Measurements from ENCODE around the gene PDE11A. TPM values are rescaled to one million over a fixed set of nuclear protein-coding genes. Genes with fewer than 3 reads are reported as not detected.

PDE11A gene
- total and polyA plus RNA-seq, 2 experiments from 2014 or later = 0.08 to 0.73 TPM

DNA sequence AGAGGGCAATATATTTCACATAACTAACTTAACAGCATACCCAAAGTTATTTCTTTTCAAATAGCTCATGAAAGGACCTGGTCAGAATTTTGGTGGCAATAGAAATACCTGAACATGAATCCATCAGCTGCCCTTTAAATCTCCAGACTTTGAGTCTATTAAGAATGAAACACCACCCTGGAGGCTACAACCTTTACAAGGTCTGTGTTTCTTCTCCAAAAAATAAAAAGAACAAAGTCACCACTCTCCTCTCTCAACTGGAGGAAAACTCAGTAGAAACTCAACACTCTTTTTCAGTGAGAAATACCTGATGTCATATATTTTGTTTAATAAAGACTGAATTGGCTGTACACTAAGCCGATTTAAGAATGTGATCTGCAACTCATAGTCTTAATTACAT is 475.7 kb downstream of the PDE11A start (continued):
- TF ChIP-seq, protein P1, sequence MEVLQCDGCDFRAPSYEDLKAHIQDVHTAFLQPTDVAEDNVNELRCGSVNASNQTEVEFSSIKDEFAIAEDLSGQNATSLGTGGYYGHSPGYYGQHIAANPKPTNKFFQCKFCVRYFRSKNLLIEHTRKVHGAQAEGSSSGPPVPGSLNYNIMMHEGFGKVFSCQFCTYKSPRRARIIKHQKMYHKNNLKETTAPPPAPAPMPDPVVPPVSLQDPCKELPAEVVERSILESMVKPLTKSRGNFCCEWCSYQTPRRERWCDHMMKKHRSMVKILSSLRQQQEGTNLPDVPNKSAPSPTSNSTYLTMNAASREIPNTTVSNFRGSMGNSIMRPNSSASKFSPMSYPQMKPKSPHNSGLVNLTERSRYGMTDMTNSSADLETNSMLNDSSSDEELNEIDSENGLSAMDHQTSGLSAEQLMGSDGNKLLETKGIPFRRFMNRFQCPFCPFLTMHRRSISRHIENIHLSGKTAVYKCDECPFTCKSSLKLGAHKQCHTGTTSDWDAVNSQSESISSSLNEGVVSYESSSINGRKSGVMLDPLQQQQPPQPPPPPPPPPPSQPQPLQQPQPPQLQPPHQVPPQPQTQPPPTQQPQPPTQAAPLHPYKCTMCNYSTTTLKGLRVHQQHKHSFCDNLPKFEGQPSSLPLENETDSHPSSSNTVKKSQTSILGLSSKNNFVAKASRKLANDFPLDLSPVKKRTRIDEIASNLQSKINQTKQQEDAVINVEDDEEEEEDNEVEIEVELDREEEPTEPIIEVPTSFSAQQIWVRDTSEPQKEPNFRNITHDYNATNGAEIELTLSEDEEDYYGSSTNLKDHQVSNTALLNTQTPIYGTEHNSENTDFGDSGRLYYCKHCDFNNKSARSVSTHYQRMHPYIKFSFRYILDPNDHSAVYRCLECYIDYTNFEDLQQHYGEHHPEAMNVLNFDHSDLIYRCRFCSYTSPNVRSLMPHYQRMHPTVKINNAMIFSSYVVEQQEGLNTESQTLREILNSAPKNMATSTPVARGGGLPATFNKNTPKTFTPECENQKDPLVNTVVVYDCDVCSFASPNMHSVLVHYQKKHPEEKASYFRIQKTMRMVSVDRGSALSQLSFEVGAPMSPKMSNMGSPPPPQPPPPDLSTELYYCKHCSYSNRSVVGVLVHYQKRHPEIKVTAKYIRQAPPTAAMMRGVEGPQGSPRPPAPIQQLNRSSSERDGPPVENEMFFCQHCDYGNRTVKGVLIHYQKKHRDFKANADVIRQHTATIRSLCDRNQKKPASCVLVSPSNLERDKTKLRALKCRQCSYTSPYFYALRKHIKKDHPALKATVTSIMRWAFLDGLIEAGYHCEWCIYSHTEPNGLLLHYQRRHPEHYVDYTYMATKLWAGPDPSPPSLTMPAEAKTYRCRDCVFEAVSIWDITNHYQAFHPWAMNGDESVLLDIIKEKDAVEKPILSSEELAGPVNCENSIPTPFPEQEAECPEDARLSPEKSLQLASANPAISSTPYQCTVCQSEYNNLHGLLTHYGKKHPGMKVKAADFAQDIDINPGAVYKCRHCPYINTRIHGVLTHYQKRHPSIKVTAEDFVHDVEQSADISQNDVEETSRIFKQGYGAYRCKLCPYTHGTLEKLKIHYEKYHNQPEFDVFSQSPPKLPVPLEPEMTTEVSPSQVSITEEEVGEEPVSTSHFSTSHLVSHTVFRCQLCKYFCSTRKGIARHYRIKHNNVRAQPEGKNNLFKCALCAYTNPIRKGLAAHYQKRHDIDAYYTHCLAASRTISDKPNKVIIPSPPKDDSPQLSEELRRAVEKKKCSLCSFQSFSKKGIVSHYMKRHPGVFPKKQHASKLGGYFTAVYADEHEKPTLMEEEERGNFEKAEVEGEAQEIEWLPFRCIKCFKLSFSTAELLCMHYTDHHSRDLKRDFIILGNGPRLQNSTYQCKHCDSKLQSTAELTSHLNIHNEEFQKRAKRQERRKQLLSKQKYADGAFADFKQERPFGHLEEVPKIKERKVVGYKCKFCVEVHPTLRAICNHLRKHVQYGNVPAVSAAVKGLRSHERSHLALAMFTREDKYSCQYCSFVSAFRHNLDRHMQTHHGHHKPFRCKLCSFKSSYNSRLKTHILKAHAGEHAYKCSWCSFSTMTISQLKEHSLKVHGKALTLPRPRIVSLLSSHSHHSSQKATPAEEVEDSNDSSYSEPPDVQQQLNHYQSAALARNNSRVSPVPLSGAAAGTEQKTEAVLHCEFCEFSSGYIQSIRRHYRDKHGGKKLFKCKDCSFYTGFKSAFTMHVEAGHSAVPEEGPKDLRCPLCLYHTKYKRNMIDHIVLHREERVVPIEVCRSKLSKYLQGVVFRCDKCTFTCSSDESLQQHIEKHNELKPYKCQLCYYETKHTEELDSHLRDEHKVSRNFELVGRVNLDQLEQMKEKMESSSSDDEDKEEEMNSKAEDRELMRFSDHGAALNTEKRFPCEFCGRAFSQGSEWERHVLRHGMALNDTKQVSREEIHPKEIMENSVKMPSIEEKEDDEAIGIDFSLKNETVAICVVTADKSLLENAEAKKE (CRISPR knock-in tag; IDR thresholded peaks at IDR 0.05) = no peak
- no peak for TF ChIP-seq CREB1 (CRISPR knock-in tag; IDR thresholded peaks at IDR 0.05; ENCODE audit: low read depth)
- no peak for TF ChIP-seq JUNB (IDR thresholded peaks at IDR 0.05; ENCODE audit: unreplicated experiment)
- no peak for TF ChIP-seq ZNF114 (CRISPR knock-in tag; IDR thresholded peaks at IDR 0.05)

DNA sequence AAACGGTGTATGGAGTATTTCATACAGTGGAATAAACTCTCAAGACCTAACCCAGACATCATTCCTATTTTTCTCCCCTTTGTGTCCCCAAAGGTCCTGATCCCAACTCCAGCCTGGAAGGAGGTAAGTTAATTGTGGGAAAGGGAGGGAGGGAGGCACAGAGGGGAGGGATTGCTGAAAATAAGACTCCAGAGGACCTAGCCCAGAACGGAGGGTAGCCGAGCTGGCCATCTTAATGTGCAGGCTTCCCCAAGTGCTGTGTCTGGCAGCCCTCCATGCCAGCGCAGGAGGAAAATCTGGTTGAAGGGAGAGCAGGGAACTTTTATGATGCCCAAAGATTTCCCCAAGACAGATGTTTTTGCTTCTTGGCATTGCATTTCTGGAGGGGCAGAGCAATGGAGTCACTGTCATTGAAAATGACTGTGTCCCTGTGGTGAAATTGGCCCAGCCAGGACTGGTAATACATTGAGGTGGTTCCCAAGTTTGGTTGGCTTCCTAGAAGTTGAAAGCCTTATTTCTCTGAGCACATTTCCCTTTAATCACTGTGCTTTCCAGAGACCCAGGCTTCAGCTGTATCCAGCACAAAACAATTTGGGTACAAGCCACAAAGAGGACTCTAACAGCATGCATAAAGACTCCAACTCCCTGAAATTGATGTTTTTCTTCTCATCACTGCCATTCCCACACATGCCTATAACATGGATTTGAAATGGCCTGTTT is 477.3 kb downstream of the PDE11A start:
- no peak overlapping the region for H3K4me3 Mint-ChIP-seq
- no peaks in the 10 kb centered on the region for H3K79me2 ChIP-seq (replicated peaks; ENCODE audit: insufficient read depth)
- no peaks in the 10 kb centered on the region for H3K27me3 ChIP-seq (ENCODE audit: insufficient read depth)
- peak overlapping the region; percentile 52 for H2AFZ ChIP-seq
- H3K4me2 ChIP-seq = no peak overlapping the region
- no peaks in the 10 kb centered on the region for H3K9me2 ChIP-seq (ENCODE audit: insufficient read depth)
- H3K9me3 Mint-ChIP-seq = no peaks in the 10 kb centered on the region
- peaks cover 1% of the 10 kb centered on the region for H3K27me3 Mint-ChIP-seq (ENCODE audit: insufficient read depth, low read depth, poor library complexity)
- peaks cover 24% of the 10 kb centered on the region for H3K4me1 Mint-ChIP-seq
- H3K27ac Mint-ChIP-seq = no peak overlapping the region
- no peaks in the 10 kb centered on the region for H3F3A ChIP-seq (replicated peaks; ENCODE audit: low read depth)
- DNase-seq (ENCODE audit: low spot score) = no peak
- no peak overlapping the region for H3K27ac ChIP-seq (ENCODE audit: low read depth)
- H3K36me3 Mint-ChIP-seq (ENCODE audit: low read depth) = no peaks in the 10 kb centered on the region
- no peak for ATAC-seq
- H3K36me3 ChIP-seq (ENCODE audit: insufficient read depth) = no peaks in the 10 kb centered on the region
- H4K20me1 ChIP-seq (replicated peaks; ENCODE audit: insufficient read depth) = no peaks in the 10 kb centered on the region
- H3K4me3 ChIP-seq = no peak overlapping the region
- peaks cover 20% of the 10 kb centered on the region for H3K4me1 ChIP-seq (ENCODE audit: insufficient read depth)
- TF ChIP-seq EZH2 (IDR thresholded peaks at IDR 0.05; ENCODE audit: low read depth, unreplicated experiment) = no peak
- no peak for TF ChIP-seq STAT1 (IDR thresholded peaks at IDR 0.05; ENCODE audit: unreplicated experiment)
- TF ChIP-seq, protein P2, sequence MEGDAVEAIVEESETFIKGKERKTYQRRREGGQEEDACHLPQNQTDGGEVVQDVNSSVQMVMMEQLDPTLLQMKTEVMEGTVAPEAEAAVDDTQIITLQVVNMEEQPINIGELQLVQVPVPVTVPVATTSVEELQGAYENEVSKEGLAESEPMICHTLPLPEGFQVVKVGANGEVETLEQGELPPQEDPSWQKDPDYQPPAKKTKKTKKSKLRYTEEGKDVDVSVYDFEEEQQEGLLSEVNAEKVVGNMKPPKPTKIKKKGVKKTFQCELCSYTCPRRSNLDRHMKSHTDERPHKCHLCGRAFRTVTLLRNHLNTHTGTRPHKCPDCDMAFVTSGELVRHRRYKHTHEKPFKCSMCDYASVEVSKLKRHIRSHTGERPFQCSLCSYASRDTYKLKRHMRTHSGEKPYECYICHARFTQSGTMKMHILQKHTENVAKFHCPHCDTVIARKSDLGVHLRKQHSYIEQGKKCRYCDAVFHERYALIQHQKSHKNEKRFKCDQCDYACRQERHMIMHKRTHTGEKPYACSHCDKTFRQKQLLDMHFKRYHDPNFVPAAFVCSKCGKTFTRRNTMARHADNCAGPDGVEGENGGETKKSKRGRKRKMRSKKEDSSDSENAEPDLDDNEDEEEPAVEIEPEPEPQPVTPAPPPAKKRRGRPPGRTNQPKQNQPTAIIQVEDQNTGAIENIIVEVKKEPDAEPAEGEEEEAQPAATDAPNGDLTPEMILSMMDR (conservative IDR thresholded peaks at IDR 0.05; ENCODE audit: low read depth in 2 of 2) = no peak
- no peak for TF ChIP-seq POLR2AphosphoS5 (IDR thresholded peaks at IDR 0.05; ENCODE audit: low read depth)
- TF ChIP-seq ZNF114 (CRISPR knock-in tag; IDR thresholded peaks at IDR 0.05) = no peak
- TF ChIP-seq JUNB (IDR thresholded peaks at IDR 0.05; ENCODE audit: unreplicated experiment) = no peak
